ENCODE results near the gene PAPLN. TPM values are rescaled to one million over a fixed set of nuclear protein-coding genes. Genes with fewer than 3 reads are reported as not detected.

Gene PAPLN
- total RNA-seq, 2 experiments from 2014 or later, result 0.29 to 0.47 TPM

- peaks cover 8% of the 10 kb centered on the region for H3K36me3 Mint-ChIP-seq (ENCODE audit: low read depth)
Observed at GRCh38 chr14:73289729-73290128, 52.4 kb downstream of the PAPLN start.

GRCh38 chr14:73290279-73290678 is 53.0 kb downstream of the PAPLN start:
- Mint-ChIP-seq H3K27ac (no peak overlapping the region), H3K4me3 (no peak overlapping the region), H3K4me1 (ENCODE audit: low read depth) (peaks cover 32% of the 10 kb centered on the region), H3K9me3 (no peaks in the 10 kb centered on the region), H3K36me3 (ENCODE audit: low read depth) (peaks cover 8% of the 10 kb centered on the region), H3K27me3 (no peaks in the 10 kb centered on the region)
- POLR2A ChIA-PET, result no interaction called here
- intact Hi-C loops (cut with micrococcal nuclease), result no loop called here
- ATAC-seq (peak; percentile 74), DNase-seq (peak; percentile 19)
- no peak for TF ChIP-seq CTCF (IDR thresholded peaks at IDR 0.05)
- CTCF ChIA-PET, result interaction anchor here (1.2 to 1.6 kb wide), 2 partner anchors 14 to 181 kb away, joined by 3 to 5 read pairs; no protein-coding TSS in a partner anchor

More at GRCh38 chr14:73289729-73290128, 52.4 kb downstream of the PAPLN start:
- no peaks in the 10 kb centered on the region for H3K27me3 Mint-ChIP-seq
- TF ChIP-seq CTCF (IDR thresholded peaks at IDR 0.05), result no peak
- DNase-seq, result no peak
- POLR2A ChIA-PET, result no interaction called here
- H3K4me3 Mint-ChIP-seq, result no peak overlapping the region
- CTCF ChIA-PET, result interaction anchor here (1.0 to 1.6 kb wide), 3 partner anchors 10 to 182 kb away, joined by 3 to 5 read pairs (median 3); no protein-coding TSS in a partner anchor
- peaks cover 32% of the 10 kb centered on the region for H3K4me1 Mint-ChIP-seq (ENCODE audit: low read depth)
- peak overlapping the region; percentile 49 for H3K27ac Mint-ChIP-seq
- H3K9me3 Mint-ChIP-seq, result no peaks in the 10 kb centered on the region
- ATAC-seq, result no peak
- intact Hi-C loops (cut with micrococcal nuclease), result no loop called here

GRCh38 chr14:73293782-73294781 is 56.8 kb downstream of the PAPLN start:
- intact Hi-C loops (cut with micrococcal nuclease), result no loop called here

GRCh38 chr14:73295198-73295796 is 58.0 kb downstream of the PAPLN start:
- Mint-ChIP-seq H3K36me3 (ENCODE audit: low read depth) (peaks cover 7% of the 10 kb centered on the region), H3K4me3 (no peak overlapping the region), H3K9me3 (no peaks in the 10 kb centered on the region), H3K27ac (no peak overlapping the region), H3K27me3 (no peaks in the 10 kb centered on the region), H3K4me1 (ENCODE audit: low read depth) (peaks cover 16% of the 10 kb centered on the region)
- TF ChIP-seq CTCF (IDR thresholded peaks at IDR 0.05), result peak; percentile 79
- ChIA-PET POLR2A (interaction anchor here (0.7 to 1.4 kb wide), 3 partner anchors 173 to 1456 kb away, joined by 3 to 5 read pairs (median 3); no protein-coding TSS in a partner anchor), CTCF (interaction anchor here (0.6 to 3.4 kb wide), 50 partner anchors 9 to 528 kb away, joined by 3 to 92 read pairs (median 4); partner anchors contain the start of gene NUMB)
- intact Hi-C loops (cut with micrococcal nuclease), result loop anchor here (5.0 kb wide), 1 partner anchor 172 kb away; no protein-coding TSS in a partner anchor
- DNase-seq (peak; percentile 16), ATAC-seq (no peak)

More at GRCh38 chr14:73293782-73294781, 56.8 kb downstream of the PAPLN start:
- Mint-ChIP-seq H3K36me3 (ENCODE audit: low read depth) (peaks cover 8% of the 10 kb centered on the region), H3K27me3 (no peaks in the 10 kb centered on the region), H3K4me3 (no peak overlapping the region), H3K4me1 (ENCODE audit: low read depth) (peaks cover 28% of the 10 kb centered on the region), H3K27ac (no peak overlapping the region), H3K9me3 (no peaks in the 10 kb centered on the region)
- DNase-seq (no peak), ATAC-seq (no peak)
- no peak for TF ChIP-seq CTCF (IDR thresholded peaks at IDR 0.05)
- ChIA-PET POLR2A (interaction anchor here (1.0 to 1.4 kb wide), 2 partner anchors 174 to 178 kb away, joined by 3 to 5 read pairs; no protein-coding TSS in a partner anchor), CTCF (interaction anchor here (0.6 to 3.4 kb wide), 31 partner anchors 11 to 339 kb away, joined by 3 to 92 read pairs (median 6); partner anchors contain the start of gene NUMB)
